Stimulated activated CD8-positive, alpha-beta memory T cell treated with anti-CD3 and anti-CD28 coated beads, Interleukin-15, amount 100 ng/mL, for 1 hour (primary cell): ENCODE data around the gene SHISA6.

Experiments
- DNase-seq: peaks from one replicate; pipeline ENCODE4 v3.0.0-alpha.2; 2020; ENCODE audit warnings: low read depth

The SHISA6 gene

GRCh38 chr17:11598274-11599221 is 357.5 kb downstream of the SHISA6 start, which contains the start of gene DNAH9:
TSS of gene DNAH9 (plus strand) at chr17:11598470. CDS start at chr17:11598499, 29 bp downstream.
- no peak for DNase-seq

GRCh38 chr17:11601661-11602060 is 360.6 kb downstream of the SHISA6 start:
- DNase-seq = no peak

GRCh38 chr17:11608396-11608795 is 367.4 kb downstream of the SHISA6 start:
- no peak for DNase-seq

GRCh38 chr17:11610999-11611566 is 370.1 kb downstream of the SHISA6 start:
- no peak for DNase-seq

GRCh38 chr17:11612956-11613355 is 371.9 kb downstream of the SHISA6 start:
- DNase-seq = no peak
